ENCODE measurements around the gene CD300A. TPM values are rescaled to one million over a fixed set of nuclear protein-coding genes. Genes with fewer than 3 reads are reported as not detected.

Gene CD300A
- polyA plus RNA-seq, 1 donor: 0.91 TPM

Other genes with a start within 250 kb of the CD300A start
- 0.12 TPM for gene DNAI2, start 192.4 kb upstream of the CD300A start, polyA plus RNA-seq (ENCODE audit: insufficient read length)
- 0.86 TPM for gene KIF19, start 140.4 kb upstream of the CD300A start, polyA plus RNA-seq (ENCODE audit: insufficient read length)
- 0.13 TPM for gene BTBD17, start 104.8 kb upstream of the CD300A start, polyA plus RNA-seq (ENCODE audit: insufficient read length)
- gene GPR142, start 99.1 kb upstream of the CD300A start, polyA plus RNA-seq (ENCODE audit: insufficient read length): 0.25 TPM
- 80.8 TPM for gene GPRC5C, start 34.5 kb upstream of the CD300A start, polyA plus RNA-seq (ENCODE audit: insufficient read length)
- gene CD300LB, start 64.8 kb downstream of the CD300A start, polyA plus RNA-seq (ENCODE audit: insufficient read length): 0.15 TPM
- 0.18 TPM for gene CD300C, start 79.5 kb downstream of the CD300A start, polyA plus RNA-seq (ENCODE audit: insufficient read length)
- gene CD300H, start 100.9 kb downstream of the CD300A start, polyA plus RNA-seq (ENCODE audit: insufficient read length): not detected
- 0.13 TPM for gene CD300LD, start 125.6 kb downstream of the CD300A start, polyA plus RNA-seq (ENCODE audit: insufficient read length)
- gene CD300E, start 157.1 kb downstream of the CD300A start, polyA plus RNA-seq (ENCODE audit: insufficient read length): 0.10 TPM
- gene CD300LF, start 246.3 kb downstream of the CD300A start, polyA plus RNA-seq (ENCODE audit: insufficient read length): 0.23 TPM

All from left kidney (tissue), 1 donor.